IMR-90 (cell line): ENCODE results near the gene SDHAF4. TPM values are rescaled to one million over a fixed set of nuclear protein-coding genes. Genes with fewer than 3 reads are reported as not detected.

Experiments
- ATAC-seq: fragments of 200-7000 bp; cut with Tn5 transposase; 2 replicates; pipeline ENCODE4 v1.9.1; 2020; ENCODE audit warnings: low read depth, mild to moderate bottlenecking, moderate library complexity
- BruUV-seq: library from RNA; stranded (reverse); fragments of 400-500 nt; replicated peaks from 2 replicates; lab custom pipeline; 2021; lab: Mats Ljungman, UMichigan
- CTCF ChIA-PET: fragments of 300-600 bp; formaldehyde crosslinking; extraction: SDS; loops from one replicate; lab custom pipeline; 2021; ENCODE audit warnings: antibody characterized with exemption; lab: Yijun Ruan, JAX
- POLR2A ChIA-PET: fragments of 300-600 bp; sonication (Branson Sonifier 250); formaldehyde crosslinking; loops from one replicate; lab custom pipeline; 2022; ENCODE audit warnings: antibody characterized with exemption; ENCODE audit not compliant: unreplicated experiment; lab: Charles Lee
- DNase-seq: peaks from one replicate; pipeline ENCODE4 v3.0.0; 2013
- H2AFZ ChIP-seq: replicated peaks from 2 replicates; pipeline ENCODE3; 2013; ENCODE audit warnings: low read length, mild to moderate bottlenecking; ENCODE audit not compliant: poor library complexity
- H2AK5ac ChIP-seq: 2 replicates; pipeline ENCODE4 v1.6.1; 2013; ENCODE audit warnings: low read depth, low read length, inconsistent platforms
- H2AK9ac ChIP-seq: replicated peaks from 2 replicates; pipeline ENCODE3; 2013; ENCODE audit warnings: mild to moderate bottlenecking, low read depth, low read length, moderate library complexity; ENCODE audit not compliant: poor library complexity
- H2BK120ac ChIP-seq: 2 replicates; pipeline ENCODE4 v1.6.1; 2013; ENCODE audit warnings: low read depth, low read length, inconsistent platforms
- H2BK15ac ChIP-seq: 3 replicates; pipeline ENCODE4 v1.6.1; 2013; ENCODE audit warnings: low read depth, low read length, inconsistent platforms
- H2BK20ac ChIP-seq: 2 replicates; pipeline ENCODE4 v1.6.1; 2013; ENCODE audit warnings: low read depth, mild to moderate bottlenecking, inconsistent platforms, low read length, moderate library complexity
- H2BK5ac ChIP-seq: 2 replicates; pipeline ENCODE4 v1.6.1; 2013; ENCODE audit warnings: mild to moderate bottlenecking, low read depth, low read length, inconsistent platforms; ENCODE audit not compliant: poor library complexity, severe bottlenecking
- H3K14ac ChIP-seq: replicated peaks from 2 replicates; pipeline ENCODE4 v1.6.1; 2013; ENCODE audit warnings: low read depth, low read length, inconsistent platforms
- H3K18ac ChIP-seq: 2 replicates; pipeline ENCODE4 v1.6.1; 2013; ENCODE audit warnings: low read depth, low read length, control low read depth
- H3K23ac ChIP-seq: 2 replicates; pipeline ENCODE4 v1.6.1; 2013; ENCODE audit warnings: low read depth, low read length, inconsistent platforms
- H3K27ac ChIP-seq: 2 replicates; pipeline ENCODE4 v1.5.1; 2013; ENCODE audit warnings: mild to moderate bottlenecking, control low read depth, low read length; ENCODE audit not compliant: insufficient read depth
- H3K27me3 ChIP-seq: 2 replicates; pipeline ENCODE4 v1.6.1; 2013; ENCODE audit warnings: low read length; ENCODE audit not compliant: control insufficient read depth, insufficient read depth
- H3K36me3 ChIP-seq: 2 replicates; pipeline ENCODE4 v1.6.1; 2013; ENCODE audit warnings: low read length, mixed read lengths; ENCODE audit not compliant: control insufficient read depth, insufficient read depth
- H3K4ac ChIP-seq: 2 replicates; pipeline ENCODE4 v1.6.1; 2013; ENCODE audit warnings: low read depth, low read length, inconsistent platforms
- H3K4me1 ChIP-seq: 2 replicates; pipeline ENCODE4 v1.6.1; 2013; ENCODE audit warnings: low read length, mixed read lengths; ENCODE audit not compliant: control insufficient read depth, insufficient read depth
- H3K4me2 ChIP-seq: 2 replicates; pipeline ENCODE4 v1.6.1; 2013; ENCODE audit warnings: low read depth, mild to moderate bottlenecking, control low read depth, low read length, moderate library complexity
- H3K4me3 ChIP-seq: 2 replicates; pipeline ENCODE4 v1.5.1; 2013; ENCODE audit warnings: low read depth, mild to moderate bottlenecking, control low read depth, low read length, moderate library complexity; ENCODE audit not compliant: insufficient read depth
- H3K56ac ChIP-seq: 2 replicates; pipeline ENCODE4 v1.6.1; 2013; ENCODE audit warnings: low read length, inconsistent platforms; ENCODE audit not compliant: insufficient read depth; ENCODE audit errors: extremely low read depth
- H3K79me1 ChIP-seq, 2 experiments: 2 replicates each; pipeline ENCODE4 v1.6.1; 2013; ENCODE audit warnings: low read length in 2 of 2, inconsistent platforms in 1 of 2, low read depth in 1 of 2
- H3K9ac ChIP-seq: 2 replicates; pipeline ENCODE4 v1.6.1; 2013; ENCODE audit warnings: low read depth, low read length, control low read depth
- H3K9me1 ChIP-seq: 2 replicates; pipeline ENCODE4 v1.6.1; 2013; ENCODE audit warnings: low read length, inconsistent platforms; ENCODE audit not compliant: insufficient read depth
- H3K9me3 ChIP-seq: 2 replicates; pipeline ENCODE4 v1.6.1; 2013; ENCODE audit warnings: low read length; ENCODE audit not compliant: control insufficient read depth, insufficient read depth
- H4K20me1 ChIP-seq: 2 replicates; pipeline ENCODE4 v1.6.1; 2013; ENCODE audit warnings: low read length, inconsistent platforms; ENCODE audit not compliant: insufficient read depth
- H4K5ac ChIP-seq: 2 replicates; pipeline ENCODE4 v1.6.1; 2013; ENCODE audit warnings: mild to moderate bottlenecking, low read depth, low read length, control low read depth
- H4K8ac ChIP-seq, 2 experiments: 2 replicates each; pipeline ENCODE4 v1.6.1; 2013; ENCODE audit warnings: low read depth in 2 of 2, low read length in 2 of 2, control low read depth in 1 of 2, inconsistent platforms in 1 of 2
- H4K91ac ChIP-seq: 2 replicates; pipeline ENCODE4 v1.6.1; 2013; ENCODE audit warnings: low read depth, low read length, inconsistent platforms; ENCODE audit not compliant: insufficient read depth
- BHLHE40 ChIP-seq: fragments of 150-350 bp; IDR thresholded peaks from 2 replicates; pipeline ENCODE4 v1.6.1; 2016; ENCODE audit warnings: mild to moderate bottlenecking, low read depth, low read length
- CEBPB ChIP-seq: IDR thresholded peaks from 2 replicates; pipeline ENCODE4 v1.6.1; 2012; ENCODE audit warnings: low read depth, low read length, improper control_type of control experiment
- CHD1 ChIP-seq: IDR thresholded peaks from 2 replicates; pipeline ENCODE4 v1.6.1; 2012; ENCODE audit warnings: low read depth, low read length, improper control_type of control experiment
- FOS ChIP-seq: fragments of 150-350 bp; IDR thresholded peaks from 2 replicates; pipeline ENCODE4 v1.6.1; 2016; ENCODE audit warnings: low read depth, low read length
- MAFK ChIP-seq: IDR thresholded peaks from 2 replicates; pipeline ENCODE4 v1.6.1; 2012; ENCODE audit warnings: low read depth, low read length, improper control_type of control experiment
- MAZ ChIP-seq: IDR thresholded peaks from 2 replicates; pipeline ENCODE4 v1.6.1; 2012; ENCODE audit warnings: low read depth, mild to moderate bottlenecking, low read length, improper control_type of control experiment, moderate library complexity, borderline replicate concordance
- MXI1 ChIP-seq: IDR thresholded peaks from 2 replicates; pipeline ENCODE4 v1.6.1; 2012; ENCODE audit warnings: low read depth, mild to moderate bottlenecking, low read length, moderate library complexity, borderline replicate concordance
- NFE2L2 ChIP-seq: fragments of 150-350 bp; IDR thresholded peaks from 2 replicates; pipeline ENCODE4 v1.6.1; 2016; ENCODE audit warnings: low read depth, mild to moderate bottlenecking, low read length
- POLR2A ChIP-seq: IDR thresholded peaks from 2 replicates; pipeline ENCODE4 v1.6.1; 2012; ENCODE audit warnings: mild to moderate bottlenecking, low read depth, low read length
- RAD21 ChIP-seq: IDR thresholded peaks from 2 replicates; pipeline ENCODE4 v1.6.1; 2012; ENCODE audit warnings: low read length, improper control_type of control experiment
- RCOR1 ChIP-seq: IDR thresholded peaks from 2 replicates; pipeline ENCODE4 v1.6.1; 2012; ENCODE audit warnings: mild to moderate bottlenecking, low read length, improper control_type of control experiment; ENCODE audit not compliant: insufficient replicate concordance
- RFX5 ChIP-seq: IDR thresholded peaks from 2 replicates; pipeline ENCODE4 v1.8.0; 2012; ENCODE audit warnings: low read depth, mild to moderate bottlenecking, low read length, moderate library complexity
- SMC3 ChIP-seq: fragments of 150-350 bp; IDR thresholded peaks from 2 replicates; pipeline ENCODE4 v1.6.1; 2016; ENCODE audit warnings: low read depth, mild to moderate bottlenecking, antibody characterized with exemption, low read length, moderate library complexity
- USF2 ChIP-seq: fragments of 150-350 bp; IDR thresholded peaks from 2 replicates; pipeline ENCODE4 v1.6.1; 2017; ENCODE audit warnings: mild to moderate bottlenecking, antibody characterized with exemption, low read length, low read depth
- WGBS, 2 experiments: methylation state at CpG; one replicate each; pipeline versions ENCODE4 v1.1.5 to v1.1.7; 2013; ENCODE audit warnings: missing lambda C conversion rate in 2 of 2; ENCODE audit not compliant: insufficient read length in 1 of 2; ENCODE audit errors: extremely low coverage in 2 of 2; 5-methylcytosine and 5-hydroxymethylcytosine counted together
- dilution Hi-C: fragments of 300-500 bp; cut with HindIII; formaldehyde crosslinking; loops from one replicate; pipeline ENCODE4 v1.14.3; 2018; ENCODE audit warnings: low sequenced_read_pairs; ENCODE audit not compliant: unreplicated experiment
- in situ Hi-C: fragments of 300-500 bp; cut with MboI; formaldehyde crosslinking; loops from 3 replicates; pipeline ENCODE4 v1.14.3; 2019; ENCODE audit warnings: low sequenced_read_pairs, inconsistent platforms, mixed read lengths
- intact Hi-C: fragments of 100-400 bp; cut with micrococcal nuclease; formaldehyde crosslinking; loops from 2 replicates; pipeline ENCODE4 v1.10.0; 2022
- polyA plus RNA-seq, 3 experiments: library from polyadenylated mRNA; depleted of rRNA; stranded (reverse); fragments of >200 nt; gene quantifications; 2 replicates each; pipeline ENCODE4 v1.2.3, GENCODE V29; 2012; ENCODE audit warnings: low replicate concordance in 1 of 3
- total RNA-seq: library from RNA; depleted of rRNA; stranded (reverse); fragments of >200 nt; gene quantifications from 2 replicates; pipeline ENCODE4 v1.2.3, GENCODE V29; 2012
- TF ChIP-seq, protein P1 (sequence below): conservative IDR thresholded peaks from 2 replicates; pipeline ENCODE4 v1.5.1; 2012; ENCODE audit warnings: mild to moderate bottlenecking, low read depth, low read length, improper control_type of control experiment
- TF ChIP-seq, protein P2 (sequence below): fragments of 150-350 bp; IDR thresholded peaks from 2 replicates; pipeline ENCODE4 v1.6.1; 2016; ENCODE audit warnings: low read depth, mild to moderate bottlenecking, low read length, moderate library complexity, borderline replicate concordance

SDHAF4 gene
- total and polyA plus RNA-seq, 2 of the 4 experiments (the other 2 are of a cell fraction) = 1.6 to 4.4 TPM

DNA sequence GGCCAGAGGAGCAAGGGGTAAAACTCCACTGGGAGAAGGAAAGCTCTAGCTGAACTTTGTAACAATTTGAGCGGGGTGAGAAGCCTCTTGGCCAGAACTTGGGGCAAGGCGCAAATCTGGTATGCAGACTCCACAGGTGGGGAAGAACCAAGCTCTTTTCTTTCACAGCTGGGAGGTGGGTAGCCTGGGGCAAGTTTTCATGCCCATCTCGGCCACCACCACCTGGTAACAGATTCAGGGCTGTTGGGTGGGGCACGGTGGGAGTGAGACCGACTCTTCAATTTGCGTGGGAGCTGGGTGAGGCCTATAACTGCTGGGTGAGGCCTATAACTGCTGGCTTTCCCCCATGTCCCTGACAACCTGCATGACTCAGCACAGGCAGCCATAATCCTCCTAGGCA, 37.5 kb downstream of the SDHAF4 start:
- no peak for TF ChIP-seq SMC3
- TF ChIP-seq RCOR1 = no peak
- no peak for TF ChIP-seq RFX5
- no peak for TF ChIP-seq MXI1
- no peak for TF ChIP-seq USF2
- TF ChIP-seq POLR2A = no peak
- no peak for TF ChIP-seq NFE2L2
- no peak for TF ChIP-seq CEBPB
- no peak for TF ChIP-seq RAD21
- no peak for TF ChIP-seq FOS
- no peak for TF ChIP-seq CHD1
- TF ChIP-seq, protein P1, sequence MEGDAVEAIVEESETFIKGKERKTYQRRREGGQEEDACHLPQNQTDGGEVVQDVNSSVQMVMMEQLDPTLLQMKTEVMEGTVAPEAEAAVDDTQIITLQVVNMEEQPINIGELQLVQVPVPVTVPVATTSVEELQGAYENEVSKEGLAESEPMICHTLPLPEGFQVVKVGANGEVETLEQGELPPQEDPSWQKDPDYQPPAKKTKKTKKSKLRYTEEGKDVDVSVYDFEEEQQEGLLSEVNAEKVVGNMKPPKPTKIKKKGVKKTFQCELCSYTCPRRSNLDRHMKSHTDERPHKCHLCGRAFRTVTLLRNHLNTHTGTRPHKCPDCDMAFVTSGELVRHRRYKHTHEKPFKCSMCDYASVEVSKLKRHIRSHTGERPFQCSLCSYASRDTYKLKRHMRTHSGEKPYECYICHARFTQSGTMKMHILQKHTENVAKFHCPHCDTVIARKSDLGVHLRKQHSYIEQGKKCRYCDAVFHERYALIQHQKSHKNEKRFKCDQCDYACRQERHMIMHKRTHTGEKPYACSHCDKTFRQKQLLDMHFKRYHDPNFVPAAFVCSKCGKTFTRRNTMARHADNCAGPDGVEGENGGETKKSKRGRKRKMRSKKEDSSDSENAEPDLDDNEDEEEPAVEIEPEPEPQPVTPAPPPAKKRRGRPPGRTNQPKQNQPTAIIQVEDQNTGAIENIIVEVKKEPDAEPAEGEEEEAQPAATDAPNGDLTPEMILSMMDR = no peak
- TF ChIP-seq, protein P2, sequence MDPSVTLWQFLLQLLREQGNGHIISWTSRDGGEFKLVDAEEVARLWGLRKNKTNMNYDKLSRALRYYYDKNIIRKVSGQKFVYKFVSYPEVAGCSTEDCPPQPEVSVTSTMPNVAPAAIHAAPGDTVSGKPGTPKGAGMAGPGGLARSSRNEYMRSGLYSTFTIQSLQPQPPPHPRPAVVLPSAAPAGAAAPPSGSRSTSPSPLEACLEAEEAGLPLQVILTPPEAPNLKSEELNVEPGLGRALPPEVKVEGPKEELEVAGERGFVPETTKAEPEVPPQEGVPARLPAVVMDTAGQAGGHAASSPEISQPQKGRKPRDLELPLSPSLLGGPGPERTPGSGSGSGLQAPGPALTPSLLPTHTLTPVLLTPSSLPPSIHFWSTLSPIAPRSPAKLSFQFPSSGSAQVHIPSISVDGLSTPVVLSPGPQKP = no peak
- no peak for TF ChIP-seq BHLHE40
- TF ChIP-seq MAZ = no peak
- no peak for TF ChIP-seq MAFK
- Histone ChIP-seq H3K27ac (no peak overlapping the region), H2AK9ac (no peak overlapping the region), H2AK5ac (no peak overlapping the region), H3K56ac (no peak overlapping the region), H2AFZ (no peak overlapping the region), H2BK15ac (no peak overlapping the region), H3K36me3 (no peaks in the 10 kb centered on the region), H3K14ac (no peak overlapping the region), H3K9me1 (no peaks in the 10 kb centered on the region), H2BK5ac (no peak overlapping the region), H3K9me3 (no peaks in the 10 kb centered on the region), H3K9ac (no peak overlapping the region), H3K4ac (no peak overlapping the region), H3K23ac (no peak overlapping the region), H4K91ac (no peak overlapping the region), H2BK120ac (no peak overlapping the region), H3K4me3 (no peak overlapping the region), H4K8ac (no peak overlapping the region), H4K5ac (no peak overlapping the region), H3K27me3 (no peaks in the 10 kb centered on the region), H2BK20ac (no peak overlapping the region), H3K4me2 (no peak overlapping the region), H3K18ac (no peak overlapping the region), H4K20me1 (no peaks in the 10 kb centered on the region), H3K79me1 (no peaks in the 10 kb centered on the region), H3K4me1 (no peaks in the 10 kb centered on the region)
- intact Hi-C loops = no loop called here
- ATAC-seq (no peak), DNase-seq (no peak)
- dilution Hi-C loops = no loop called here
- ChIA-PET POLR2A (no interaction called here), CTCF (interaction anchor here (0.6 kb wide), 1 partner anchor 10 kb away, joined by 3 read pairs; no protein-coding TSS in a partner anchor)
- in situ Hi-C loops = no loop called here
- no TSS peak for BruUV-seq
- no CpG with 5 or more reads among the region's 6 CpGs for WGBS, 2 experiments
